Common myeloid progenitor, CD34-positive (primary cell): Measurements from ENCODE around the gene SMARCD1.

Source experiments
- CTCF ChIA-PET: fragments of 350-600 bp; sonication (Branson Sonifier 250); formaldehyde crosslinking; loops from one replicate; lab custom pipeline; 2021; ENCODE audit warnings: antibody characterized with exemption; lab: Charles Lee
- POLR2A ChIA-PET: fragments of 350-600 bp; sonication (Branson Sonifier 250); formaldehyde crosslinking; loops from one replicate; lab custom pipeline; 2021; ENCODE audit warnings: antibody characterized with exemption; lab: Charles Lee
- DNase-seq, 3 donors: peaks; one replicate each; pipeline versions ENCODE4 v3.0.0 to v3.0.0-alpha.2; 2013
- H3K27ac ChIP-seq, 2 experiments: 1 replicate in 1 of 2; 2 replicates in 1 of 2; pipeline ENCODE4 v1.7.0; 2013; ENCODE audit warnings: inconsistent platforms in 2 of 2, low read length in 2 of 2, mild to moderate bottlenecking in 2 of 2, low read depth in 1 of 2, moderate library complexity in 1 of 2; ENCODE audit not compliant: severe bottlenecking in 2 of 2, insufficient read depth in 1 of 2, poor library complexity in 1 of 2
- H3K27me3 ChIP-seq, 5 experiments: replicated peaks in 2 of 5; 1 replicate in 3 of 5; 2 replicates in 2 of 5; pipeline versions ENCODE4 v1.6.1 to v1.7.0; 2013; ENCODE audit warnings: low read length in 4 of 5, mild to moderate bottlenecking in 2 of 5, moderate library complexity in 2 of 5, inconsistent platforms in 1 of 5; ENCODE audit not compliant: insufficient read depth in 5 of 5, control insufficient read depth in 4 of 5
- H3K36me3 ChIP-seq, 4 experiments: 1 replicate in 2 of 4; 2 replicates in 2 of 4; pipeline versions ENCODE4 v1.6.1 to v1.7.0; 2013; ENCODE audit warnings: low read length in 3 of 4, control low read depth in 1 of 4, mild to moderate bottlenecking in 1 of 4; ENCODE audit not compliant: control insufficient read depth in 4 of 4, insufficient read depth in 4 of 4
- H3K4me1 ChIP-seq, 4 experiments: 1 replicate in 3 of 4; 2 replicates in 1 of 4; pipeline versions ENCODE4 v1.6.1 to v1.7.1; 2013; ENCODE audit warnings: low read length in 3 of 4, mild to moderate bottlenecking in 3 of 4, control low read depth in 1 of 4, inconsistent platforms in 1 of 4, moderate library complexity in 1 of 4; ENCODE audit not compliant: control insufficient read depth in 4 of 4, insufficient read depth in 4 of 4; ENCODE audit errors: control extremely low read depth in 1 of 4
- H3K4me3 ChIP-seq, 7 experiments: 1 replicate in 4 of 7; 2 replicates in 3 of 7; pipeline versions ENCODE4 v1.5.1 to v1.7.0; 2013; ENCODE audit warnings: mild to moderate bottlenecking in 7 of 7, low read length in 6 of 7, moderate library complexity in 6 of 7, inconsistent platforms in 2 of 7, low read depth in 2 of 7, control low read depth in 1 of 7; ENCODE audit not compliant: insufficient read depth in 4 of 7, control insufficient read depth in 1 of 7; ENCODE audit errors: extremely low read depth in 1 of 7
- H3K9me3 ChIP-seq, 5 experiments: 1 replicate in 4 of 5; 2 replicates in 1 of 5; pipeline versions ENCODE4 v1.6.1 to v1.7.1; 2013; ENCODE audit warnings: low read length in 4 of 5, mild to moderate bottlenecking in 2 of 5, inconsistent platforms in 1 of 5, low read depth in 1 of 5, moderate library complexity in 1 of 5; ENCODE audit not compliant: control insufficient read depth in 4 of 5, insufficient read depth in 2 of 5; ENCODE audit errors: control extremely low read depth in 1 of 5
- WGBS: methylation state at CpG from one replicate; pipeline ENCODE4 v1.1.5; 2013; ENCODE audit not compliant: insufficient coverage; 5-methylcytosine and 5-hydroxymethylcytosine counted together

The SMARCD1 gene

GRCh38 chr12:50123203-50123602 is 38.1 kb downstream of the SMARCD1 start:
- no peaks in the 10 kb centered on the region for H3K27me3 ChIP-seq
- H3K9me3 ChIP-seq = no peaks in the 10 kb centered on the region
- H3K4me3 ChIP-seq = no peak overlapping the region
- no peak overlapping the region for H3K27ac ChIP-seq
- peaks cover 0 to 10% (median 7%) of the 10 kb centered on the region in 4 experiments for H3K4me1 ChIP-seq
- WGBS = 80% methylated on average over 2 of the region's 2 CpGs
- peaks cover 10 to 56% (median 41%) of the 10 kb centered on the region in 4 experiments for H3K36me3 ChIP-seq
- DNase-seq = no peak
- CTCF ChIA-PET = interaction anchor here (0.9 to 13.1 kb wide), 3 partner anchors 10 to 14 kb away, joined by 3 to 128 read pairs (median 7); partner anchors contain the start of gene COX14
- POLR2A ChIA-PET = interaction anchor here (0.6 kb wide), 1 partner anchor 17 kb away, joined by 5 read pairs; no protein-coding TSS in a partner anchor

- Histone ChIP-seq H3K4me3 (no peak overlapping the region), H3K4me1 (peaks cover 0 to 10% (median 7%) of the 10 kb centered on the region in 4 experiments), H3K9me3 (no peaks in the 10 kb centered on the region), H3K36me3 (peaks cover 20 to 57% (median 41%) of the 10 kb centered on the region in 4 experiments), H3K27me3 (no peaks in the 10 kb centered on the region), H3K27ac (no peak overlapping the region)
- WGBS = 100% methylated on average over 1 of the region's 2 CpGs
- no peak for DNase-seq
- CTCF ChIA-PET = interaction anchor here (0.8 to 13.1 kb wide), 5 partner anchors 10 to 77 kb away, joined by 3 to 128 read pairs (median 4); partner anchors contain the start of gene COX14
- POLR2A ChIA-PET = interaction anchor here (0.6 kb wide), 1 partner anchor 380 kb away, joined by 3 read pairs; no protein-coding TSS in a partner anchor
Measured at GRCh38 chr12:50127546-50127945, 42.4 kb downstream of the SMARCD1 start.

- H3K4me3 ChIP-seq = no peak overlapping the region
- H3K4me1 ChIP-seq = peaks cover 0 to 10% (median 7%) of the 10 kb centered on the region in 4 experiments
- CTCF ChIA-PET = interaction anchor here (1.0 to 13.1 kb wide), 9 partner anchors 9 to 282 kb away, joined by 3 to 128 read pairs (median 3); partner anchors contain the start of genes CERS5 and COX14
- no peaks in the 10 kb centered on the region for H3K27me3 ChIP-seq
- no peak overlapping the region for H3K27ac ChIP-seq
- no peaks in the 10 kb centered on the region for H3K9me3 ChIP-seq
- H3K36me3 ChIP-seq = peaks cover 23 to 63% (median 44%) of the 10 kb centered on the region in 4 experiments
- no peak for DNase-seq
- WGBS = 95% methylated on average over 4 of the region's 4 CpGs
- POLR2A ChIA-PET = no interaction called here
Measured at GRCh38 chr12:50129290-50129689, 44.1 kb downstream of the SMARCD1 start.

- POLR2A ChIA-PET = no interaction called here
- Histone ChIP-seq H3K27me3 (no peaks in the 10 kb centered on the region), H3K9me3 (no peaks in the 10 kb centered on the region), H3K4me1 (no peaks in the 10 kb centered on the region), H3K27ac (no peak overlapping the region), H3K36me3 (peaks cover 30 to 78% (median 54%) of the 10 kb centered on the region in 4 experiments), H3K4me3 (no peak overlapping the region)
- CTCF ChIA-PET = interaction anchor here (0.6 to 13.1 kb wide), 18 partner anchors 8 to 491 kb away, joined by 3 to 128 read pairs (median 6); partner anchors contain the start of gene COX14
- 100% methylated on average over 2 of the region's 2 CpGs for WGBS
- peak; percentile 46 to 74 (median 51) for DNase-seq
Measured at GRCh38 chr12:50132505-50133135, 47.5 kb downstream of the SMARCD1 start.

- 100% methylated on average over 5 of the region's 8 CpGs for WGBS
Measured at GRCh38 chr12:50142993-50143392, 57.9 kb downstream of the SMARCD1 start.

GRCh38 chr12:50145439-50145838 is 60.3 kb downstream of the SMARCD1 start:
- DNase-seq = no peak
- H3K4me3 ChIP-seq = no peak overlapping the region
- H3K27ac ChIP-seq = no peak overlapping the region
- no peaks in the 10 kb centered on the region for H3K9me3 ChIP-seq
- H3K27me3 ChIP-seq = no peaks in the 10 kb centered on the region
- H3K4me1 ChIP-seq = no peaks in the 10 kb centered on the region
- POLR2A ChIA-PET = interaction anchor here (1.1 kb wide), 1 partner anchor 34 kb away, joined by 3 read pairs; the partner anchor contains the start of gene COX14
- no CpG with 5 or more reads among the region's 2 CpGs for WGBS
- CTCF ChIA-PET = interaction anchor here (0.9 to 2.3 kb wide), 5 partner anchors 9 to 28 kb away, joined by 3 to 13 read pairs (median 4); no protein-coding TSS in a partner anchor
- H3K36me3 ChIP-seq = peaks cover 6 to 25% (median 23%) of the 10 kb centered on the region in 4 experiments

More at GRCh38 chr12:50142993-50143392, 57.9 kb downstream of the SMARCD1 start:
- ChIA-PET POLR2A (no interaction called here), CTCF (interaction anchor here (1.0 to 1.3 kb wide), 4 partner anchors 11 to 33 kb away, joined by 3 to 6 read pairs (median 4); no protein-coding TSS in a partner anchor)
- no peaks in the 10 kb centered on the region for H3K4me1 ChIP-seq
- H3K27ac ChIP-seq = no peak overlapping the region
- no peak for DNase-seq
- no peaks in the 10 kb centered on the region for H3K27me3 ChIP-seq
- H3K36me3 ChIP-seq = peaks cover 13 to 37% (median 27%) of the 10 kb centered on the region in 4 experiments
- H3K9me3 ChIP-seq = no peaks in the 10 kb centered on the region
- no peak overlapping the region for H3K4me3 ChIP-seq
